GM23338 (cell line): Measurements from ENCODE around the gene ATP13A2. TPM values are rescaled to one million over a fixed set of nuclear protein-coding genes. Genes with fewer than 3 reads are reported as not detected.

Source experiments
- ATAC-seq: fragments of 200-7000 bp; cut with Tn5 transposase; 3 replicates; pipeline ENCODE4 v1.9.1; 2020
- DNase-seq: peaks from one replicate; pipeline ENCODE4 v3.0.0-alpha.2; 2015; ENCODE audit warnings: low spot score
- H2AFZ ChIP-seq: fragments of 200-600 bp; sonication (generic); 2 replicates; pipeline ENCODE4 v1.8.0; 2016; ENCODE audit warnings: antibody characterized with exemption, mild to moderate bottlenecking, moderate library complexity
- H3F3A ChIP-seq: fragments of 200-600 bp; sonication (generic); replicated peaks from 2 replicates; pipeline ENCODE4 v1.8.0; 2017; ENCODE audit warnings: antibody characterized with exemption, mixed run types, low read depth
- H3K27ac ChIP-seq: fragments of 200-600 bp; sonication (generic); 2 replicates; pipeline ENCODE4 v1.6.1; 2016; ENCODE audit warnings: low read depth
- H3K27me3 ChIP-seq: fragments of 200-600 bp; sonication (generic); 2 replicates; pipeline ENCODE4 v1.8.0; 2016; ENCODE audit warnings: mild to moderate bottlenecking, mixed run types, moderate library complexity; ENCODE audit not compliant: insufficient read depth
- H3K36me3 ChIP-seq: fragments of 200-600 bp; sonication (generic); 2 replicates; pipeline ENCODE4 v1.8.0; 2016; ENCODE audit warnings: mild to moderate bottlenecking; ENCODE audit not compliant: insufficient read depth
- H3K4me1 ChIP-seq: fragments of 200-600 bp; sonication (generic); 2 replicates; pipeline ENCODE4 v1.8.0; 2016; ENCODE audit warnings: mild to moderate bottlenecking, moderate library complexity; ENCODE audit not compliant: insufficient read depth
- H3K4me2 ChIP-seq: fragments of 200-600 bp; sonication (generic); 2 replicates; pipeline ENCODE4 v1.7.1; 2017; ENCODE audit warnings: mixed run types
- H3K4me3 ChIP-seq: fragments of 200-600 bp; sonication (generic); 2 replicates; pipeline ENCODE4 v1.6.1; 2016; ENCODE audit warnings: mixed run types
- H3K79me2 ChIP-seq: fragments of 200-600 bp; sonication (generic); replicated peaks from 2 replicates; pipeline ENCODE4 v1.8.0; 2017; ENCODE audit warnings: mild to moderate bottlenecking; ENCODE audit not compliant: insufficient read depth
- H3K9me2 ChIP-seq: fragments of 200-600 bp; sonication (generic); 2 replicates; pipeline ENCODE4 v1.8.0; 2017; ENCODE audit not compliant: insufficient read depth
- H4K20me1 ChIP-seq: fragments of 200-600 bp; sonication (generic); replicated peaks from 2 replicates; pipeline ENCODE4 v1.8.0; 2017; ENCODE audit warnings: mild to moderate bottlenecking; ENCODE audit not compliant: insufficient read depth
- H3K27ac Mint-ChIP-seq: 2 replicates; pipeline ENCODE4 v1.8.0; 2020; ENCODE audit warnings: inconsistent platforms, mild to moderate bottlenecking, moderate library complexity, mixed read lengths
- H3K27me3 Mint-ChIP-seq: 3 replicates; pipeline ENCODE4 v1.8.0; 2022; ENCODE audit warnings: low read depth, mild to moderate bottlenecking, moderate library complexity, mixed read lengths, inconsistent platforms; ENCODE audit not compliant: insufficient read depth, poor library complexity
- H3K36me3 Mint-ChIP-seq: 3 replicates; pipeline ENCODE4 v1.8.0; 2021; ENCODE audit warnings: low read depth, mild to moderate bottlenecking, inconsistent platforms, moderate library complexity, mixed read lengths
- H3K4me1 Mint-ChIP-seq: 3 replicates; pipeline ENCODE4 v1.8.0; 2020; ENCODE audit warnings: mild to moderate bottlenecking, inconsistent platforms, mixed read lengths
- H3K4me3 Mint-ChIP-seq: 3 replicates; pipeline ENCODE4 v1.8.0; 2021; ENCODE audit warnings: moderate library complexity, mild to moderate bottlenecking, inconsistent platforms, mixed read lengths
- H3K9me3 Mint-ChIP-seq: 3 replicates; pipeline ENCODE4 v1.8.0; 2020; ENCODE audit warnings: moderate library complexity, mild to moderate bottlenecking, inconsistent platforms, mixed read lengths
- CTCF ChIP-seq, 2 experiments: fragments of 200-600 bp in 1 of 2; sonication (generic) in 1 of 2; conservative IDR thresholded peaks; 2 replicates each; pipeline versions ENCODE4 v1.5.1 to v1.6.1; 2016 to 2017; ENCODE audit warnings: antibody characterized with exemption in 2 of 2, low read depth in 2 of 2, mild to moderate bottlenecking in 2 of 2, moderate library complexity in 1 of 2
- EZH2 ChIP-seq: fragments of 200-600 bp; sonication (generic); IDR thresholded peaks from one replicate; pipeline ENCODE4 v1.8.0; 2017; ENCODE audit warnings: antibody characterized with exemption, mild to moderate bottlenecking, low read depth; ENCODE audit not compliant: unreplicated experiment
- EZH2phosphoT487 ChIP-seq: fragments of 200-600 bp; sonication (generic); IDR thresholded peaks from one replicate; pipeline ENCODE4 v1.8.1; 2018; ENCODE audit warnings: antibody characterized with exemption; ENCODE audit not compliant: unreplicated experiment
- JUNB ChIP-seq: IDR thresholded peaks from one replicate; pipeline ENCODE4 v1.6.1; 2016; ENCODE audit warnings: antibody characterized with exemption; ENCODE audit not compliant: unreplicated experiment
- NANOG ChIP-seq: IDR thresholded peaks from 2 replicates; pipeline ENCODE4 v1.6.1; 2016; ENCODE audit warnings: antibody characterized with exemption, borderline replicate concordance
- POLR2AphosphoS5 ChIP-seq: IDR thresholded peaks from 2 replicates; pipeline ENCODE4 v1.6.1; 2016; ENCODE audit warnings: antibody characterized with exemption, low read depth
- REST ChIP-seq: IDR thresholded peaks from one replicate; pipeline ENCODE4 v1.6.1; 2018; ENCODE audit warnings: antibody characterized with exemption; ENCODE audit not compliant: unreplicated experiment
- STAT1 ChIP-seq: IDR thresholded peaks from one replicate; pipeline ENCODE4 v1.6.1; 2016; ENCODE audit warnings: antibody characterized with exemption; ENCODE audit not compliant: unreplicated experiment
- ZNF114 ChIP-seq: fragments of 250-450 bp; sonication (Bioruptor Pico); IDR thresholded peaks from 2 replicates; pipeline ENCODE4 v1.5.0; 2020; ENCODE audit warnings: mild to moderate bottlenecking, moderate library complexity
- ZNF331 ChIP-seq: fragments of 250-450 bp; sonication (Bioruptor Pico); IDR thresholded peaks from 2 replicates; pipeline ENCODE4 v1.5.0; 2020; ENCODE audit warnings: low read depth, mild to moderate bottlenecking, moderate library complexity
- ZNF462 ChIP-seq: fragments of 250-450 bp; sonication (Bioruptor Pico); IDR thresholded peaks from 2 replicates; pipeline ENCODE4 v1.5.0; 2020; ENCODE audit warnings: mild to moderate bottlenecking, moderate library complexity
- polyA plus RNA-seq: library from polyadenylated mRNA; unstranded; fragments of >200 nt; fragmentation: Nextera tagmentation; extraction: Ambion mirVana; gene quantifications from 2 replicates; pipeline ENCODE4 v1.2.1, GENCODE V29; 2016
- total RNA-seq: library from RNA; depleted of rRNA; stranded (reverse); fragments of >200 nt; shearing (Covaris generic); gene quantifications from 2 replicates; pipeline ENCODE4 v1.2.3, GENCODE V29; 2014

ATP13A2 gene
- total and polyA plus RNA-seq, 2 experiments from 2014 or later: 30.1 to 87.7 TPM

- TF ChIP-seq ZNF462: no peak
Measured at GRCh38 chr1:17014671-17015567, 3.2 kb upstream of the ATP13A2 start (continued).

GRCh38 chr1:17013491-17014320 is 2.0 kb upstream of the ATP13A2 start:
- Histone ChIP-seq H4K20me1 (peaks cover 5% of the 10 kb centered on the region; the same call in 1 of the 2 replicates), H3K9me2 (no peaks in the 10 kb centered on the region), H3K27me3 (no peaks in the 10 kb centered on the region), H2AFZ (no peak overlapping the region; the same call in 1 of the 2 replicates), H3K79me2 (peaks cover 4% of the 10 kb centered on the region), H3F3A (peaks cover 12% of the 10 kb centered on the region; the same call in 1 of the 2 replicates), H3K27ac (no peak overlapping the region; the same call in 1 of the 2 replicates), H3K4me1 (peaks cover 44% of the 10 kb centered on the region), H3K36me3 (no peaks in the 10 kb centered on the region), H3K4me2 (peak overlapping the region; percentile 80), H3K4me3 (0 out of 2 replicates have a peak overlapping the region, but pooled peaks have one; percentile 29)
- Mint-ChIP-seq H3K9me3 (no peaks in the 10 kb centered on the region), H3K4me3 (0 out of 3 replicates have a peak overlapping the region, but pooled peaks have one; percentile 32), H3K27ac (peak overlapping the region; percentile 63; the same call in 1 of the 2 replicates), H3K36me3 (peaks cover 10% of the 10 kb centered on the region), H3K27me3 (peaks cover 27% of the 10 kb centered on the region), H3K4me1 (peaks cover 57% of the 10 kb centered on the region)
- DNase-seq (no peak), ATAC-seq (no peak)
- TF ChIP-seq JUNB: no peak
- no peak for TF ChIP-seq CTCF (conservative IDR thresholded peaks at IDR 0.05; ENCODE audit: low read depth in 2 of 2)
- no peak for TF ChIP-seq EZH2
- TF ChIP-seq STAT1: no peak
- no peak for TF ChIP-seq POLR2AphosphoS5
- no peak for TF ChIP-seq NANOG
- no peak for TF ChIP-seq REST
- TF ChIP-seq ZNF331 (CRISPR knock-in tag): no peak
- TF ChIP-seq EZH2phosphoT487: no peak
- no peak for TF ChIP-seq ZNF114 (CRISPR knock-in tag)
